Fibroblast of skin of back (primary cell): ENCODE data around the gene GLP1R.
"Not testable (repeated sequence)": the region's sequence is repeated elsewhere in the genome, so short reads cannot be mapped to it uniquely, and the experiment has no call there.

Source experiments
- DNase-seq: peaks from one replicate; pipeline ENCODE4 v3.0.0-alpha.2; 2013

GLP1R gene

GRCh38 chr6:39130691-39131090 is 82.1 kb downstream of the GLP1R start:
- no peak for DNase-seq

- DNase-seq = not testable (repeated sequence)
Measured at GRCh38 chr6:39134761-39135160, 86.2 kb downstream of the GLP1R start.

DNA sequence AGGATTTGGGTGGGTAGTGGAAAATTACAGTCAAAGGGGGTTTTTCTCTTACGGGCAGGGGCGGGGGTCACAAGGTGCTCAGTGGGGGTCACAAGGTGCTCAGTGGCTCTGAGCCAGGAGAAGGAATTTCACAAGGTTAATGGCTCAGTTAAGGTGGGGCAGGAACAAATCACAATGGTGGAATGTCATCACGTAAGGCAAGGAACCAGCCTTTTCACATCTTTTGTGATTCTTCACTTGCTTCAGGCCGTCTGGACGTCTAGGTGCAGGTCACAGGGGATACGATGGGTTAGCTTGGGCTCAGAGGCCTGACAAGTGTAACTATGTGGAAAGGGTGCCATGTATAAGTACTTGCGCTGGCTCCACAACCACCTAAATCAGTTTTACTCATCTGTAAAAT is 87.6 kb downstream of the GLP1R start:
- DNase-seq = not testable (repeated sequence)

DNA sequence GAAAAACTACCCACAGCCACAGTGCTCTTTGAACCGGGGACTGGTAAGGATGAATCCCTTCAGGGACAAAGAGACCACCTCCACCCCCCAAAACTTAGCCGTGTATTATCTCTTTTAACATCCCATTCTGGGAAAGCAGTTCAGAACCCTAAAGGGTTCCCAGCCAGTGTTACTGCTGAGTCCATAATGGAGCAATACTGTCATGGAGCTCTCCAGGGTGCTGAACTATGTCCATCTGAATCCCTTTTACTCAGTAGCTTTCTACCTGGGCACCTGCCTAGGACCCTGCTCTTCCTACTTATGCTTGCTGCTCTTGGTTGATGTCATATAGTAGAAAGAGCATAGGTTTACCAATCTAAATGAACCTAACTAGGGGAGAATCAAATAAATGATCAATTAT is 88.7 kb downstream of the GLP1R start:
- DNase-seq = peak; percentile 37
